Cardiac fibroblast (primary cell): ENCODE data around the gene HHAT.

ENCODE experiments used
- DNase-seq, 2 donors: peaks; one replicate each; pipeline versions ENCODE4 v3.0.0 to v3.0.0-alpha.2; 2010; ENCODE audit warnings: low read depth in 2 of 2
- H3K4me3 ChIP-seq, 2 donors: replicated peaks in 1 of 2; 1 replicate in 1 of 2; 2 replicates in 1 of 2; pipeline ENCODE4 v1.5.1; 2011; ENCODE audit warnings: low read depth in 2 of 2, low read length in 2 of 2, mild to moderate bottlenecking in 2 of 2, moderate library complexity in 1 of 2
- TF ChIP-seq, protein P1 (sequence below): IDR thresholded peaks from one replicate; pipeline ENCODE4 v1.5.1; 2011; ENCODE audit warnings: low read depth, mild to moderate bottlenecking, low read length, inconsistent platforms

HHAT gene

DNA sequence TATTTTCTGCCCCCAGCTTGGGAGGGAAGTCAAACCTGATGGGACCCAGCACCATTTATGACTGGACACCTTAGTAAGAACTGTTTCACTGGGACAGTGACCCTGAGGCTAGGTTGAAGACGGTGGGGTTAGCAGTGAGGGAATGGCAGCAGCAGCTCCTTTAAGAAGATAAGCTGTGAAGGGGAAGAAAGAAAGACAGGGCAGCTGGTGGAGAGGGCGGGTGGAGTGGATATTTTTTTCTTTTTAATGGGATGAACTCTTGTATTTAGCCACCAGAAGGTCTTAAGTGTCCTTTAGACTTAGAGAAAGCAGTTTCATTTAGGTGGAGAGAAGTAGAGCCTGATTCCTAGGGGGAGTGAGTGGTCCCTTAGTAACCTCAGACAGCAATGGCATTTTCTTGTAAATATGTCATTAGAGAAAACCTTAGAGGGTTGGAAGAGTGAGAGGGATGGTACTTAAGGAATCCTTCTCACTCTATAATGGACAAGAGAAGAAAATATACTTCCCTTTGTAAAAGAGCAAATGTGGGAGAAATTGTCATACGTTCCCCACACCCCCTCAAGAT, 187.5 kb downstream of the HHAT start:
- DNase-seq, result no peak
- H3K4me3 ChIP-seq, result no peak overlapping the region
- TF ChIP-seq, protein P1, sequence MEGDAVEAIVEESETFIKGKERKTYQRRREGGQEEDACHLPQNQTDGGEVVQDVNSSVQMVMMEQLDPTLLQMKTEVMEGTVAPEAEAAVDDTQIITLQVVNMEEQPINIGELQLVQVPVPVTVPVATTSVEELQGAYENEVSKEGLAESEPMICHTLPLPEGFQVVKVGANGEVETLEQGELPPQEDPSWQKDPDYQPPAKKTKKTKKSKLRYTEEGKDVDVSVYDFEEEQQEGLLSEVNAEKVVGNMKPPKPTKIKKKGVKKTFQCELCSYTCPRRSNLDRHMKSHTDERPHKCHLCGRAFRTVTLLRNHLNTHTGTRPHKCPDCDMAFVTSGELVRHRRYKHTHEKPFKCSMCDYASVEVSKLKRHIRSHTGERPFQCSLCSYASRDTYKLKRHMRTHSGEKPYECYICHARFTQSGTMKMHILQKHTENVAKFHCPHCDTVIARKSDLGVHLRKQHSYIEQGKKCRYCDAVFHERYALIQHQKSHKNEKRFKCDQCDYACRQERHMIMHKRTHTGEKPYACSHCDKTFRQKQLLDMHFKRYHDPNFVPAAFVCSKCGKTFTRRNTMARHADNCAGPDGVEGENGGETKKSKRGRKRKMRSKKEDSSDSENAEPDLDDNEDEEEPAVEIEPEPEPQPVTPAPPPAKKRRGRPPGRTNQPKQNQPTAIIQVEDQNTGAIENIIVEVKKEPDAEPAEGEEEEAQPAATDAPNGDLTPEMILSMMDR, result no peak

DNA sequence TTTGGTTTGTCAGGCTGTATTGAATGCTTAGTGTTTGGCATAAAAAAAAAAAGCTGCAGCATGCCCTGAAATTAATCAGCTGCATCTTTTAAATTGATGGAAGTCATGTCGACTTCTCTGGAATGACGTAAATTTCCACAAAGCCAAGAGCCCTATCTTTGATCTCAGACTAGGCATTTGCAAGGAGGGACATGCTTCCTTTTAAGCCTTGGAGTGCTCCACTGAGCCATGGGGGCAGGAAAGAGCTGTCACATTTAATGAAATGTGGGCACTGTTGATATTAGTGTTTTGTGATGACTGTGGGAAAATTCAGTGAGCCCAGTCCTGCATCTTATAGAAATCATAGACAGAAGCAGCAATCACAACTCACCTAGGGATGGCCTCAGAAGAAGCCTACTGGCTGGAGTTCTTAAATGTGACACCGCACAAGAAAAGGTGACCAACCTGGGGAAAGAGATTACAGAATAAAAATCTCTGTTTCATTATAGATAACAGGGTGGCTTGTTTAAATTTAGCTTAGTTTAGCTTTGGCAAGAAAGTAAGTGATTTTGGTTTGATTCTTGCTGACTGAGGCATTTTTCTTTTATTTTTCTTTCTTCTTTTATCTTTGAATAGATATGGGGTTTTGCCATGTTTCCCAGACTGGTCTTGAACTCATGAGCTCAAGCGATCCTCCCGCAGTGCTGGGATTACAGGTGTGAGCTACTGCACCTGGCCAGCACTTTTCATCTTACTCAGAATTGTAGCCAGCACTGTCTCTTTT, 188.2 kb downstream of the HHAT start:
- no peak for DNase-seq
- H3K4me3 ChIP-seq, result no peak overlapping the region
- TF ChIP-seq, protein P1, result no peak

DNA sequence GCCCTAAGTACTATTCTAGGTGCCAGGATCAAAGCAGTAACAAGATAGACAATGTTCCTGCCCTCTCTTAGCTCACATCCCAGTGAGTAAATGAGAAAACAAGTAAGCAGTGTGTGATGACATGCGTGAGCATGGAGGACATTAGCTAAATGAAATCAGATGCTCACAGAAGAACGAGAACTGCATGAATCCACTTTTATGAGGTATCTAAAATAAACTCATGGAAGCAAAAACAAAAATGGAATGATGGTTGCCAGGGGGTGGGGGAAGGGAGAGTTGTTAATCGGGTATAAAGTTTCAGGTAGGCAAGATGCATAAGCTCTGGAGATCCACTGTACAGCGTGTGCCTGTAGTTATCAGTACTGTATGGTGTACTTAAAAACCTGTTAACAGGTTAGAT, 195.1 kb downstream of the HHAT start:
- no peak for DNase-seq
- no peak overlapping the region for H3K4me3 ChIP-seq
- TF ChIP-seq, protein P1, result no peak

DNA sequence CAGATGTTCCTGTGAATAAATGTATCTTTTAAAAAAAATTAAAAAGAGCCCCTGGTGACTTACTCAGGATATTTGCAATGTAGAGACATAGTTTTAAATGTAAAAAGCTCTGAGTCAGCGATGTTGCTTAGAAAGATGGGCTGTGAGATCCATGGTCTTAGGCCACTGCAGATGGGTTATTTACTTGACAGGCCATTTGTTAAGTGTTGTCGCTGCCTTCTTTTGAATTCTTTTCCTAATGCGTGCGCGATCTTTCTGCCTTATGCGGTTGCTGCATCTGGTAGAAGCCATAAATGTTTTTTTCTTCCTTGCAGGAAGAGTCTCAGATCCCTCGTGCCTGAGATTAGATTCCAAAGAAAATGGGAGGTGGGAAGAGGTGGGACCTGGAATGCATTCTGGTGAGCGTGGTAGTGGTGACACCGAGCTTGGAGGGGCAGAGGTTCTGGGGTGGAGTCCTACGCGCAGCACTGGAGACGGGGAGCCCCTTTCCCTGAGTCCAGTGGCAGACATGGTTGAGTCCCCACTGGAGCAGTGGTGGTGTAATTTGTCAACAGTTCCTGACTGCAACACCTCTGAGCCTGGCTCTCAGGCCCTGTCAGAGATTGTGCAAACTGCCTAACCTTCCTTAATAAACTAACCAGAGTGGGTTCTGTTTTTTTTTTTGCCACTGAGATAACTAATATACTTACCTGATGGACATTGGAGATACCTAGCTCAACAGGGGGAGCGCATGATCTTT, 197.2 kb downstream of the HHAT start:
- H3K4me3 ChIP-seq, result no peak overlapping the region
- TF ChIP-seq, protein P1, result no peak
- DNase-seq, result no peak

DNA sequence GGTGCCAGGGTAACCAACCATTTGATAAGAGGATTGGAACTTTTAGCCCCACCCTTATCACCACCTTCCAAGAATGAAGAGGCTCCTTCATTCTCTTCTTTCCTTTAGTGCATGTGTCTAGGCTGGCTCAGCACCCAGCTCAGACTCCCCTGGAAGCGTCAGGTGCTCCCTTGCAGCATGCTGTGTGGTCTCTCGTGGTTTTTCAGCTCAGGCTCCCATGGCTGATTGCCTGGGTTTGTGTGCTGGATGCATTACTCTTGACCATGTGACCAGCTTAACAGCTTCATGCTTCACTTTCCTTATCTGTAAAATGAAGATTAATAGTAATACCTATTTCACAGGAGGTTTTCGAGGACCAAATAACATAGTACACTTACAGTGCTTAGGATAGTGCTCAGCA, 198.4 kb downstream of the HHAT start:
- no peak for DNase-seq
- TF ChIP-seq, protein P1, result no peak
- H3K4me3 ChIP-seq, result no peak overlapping the region

DNA sequence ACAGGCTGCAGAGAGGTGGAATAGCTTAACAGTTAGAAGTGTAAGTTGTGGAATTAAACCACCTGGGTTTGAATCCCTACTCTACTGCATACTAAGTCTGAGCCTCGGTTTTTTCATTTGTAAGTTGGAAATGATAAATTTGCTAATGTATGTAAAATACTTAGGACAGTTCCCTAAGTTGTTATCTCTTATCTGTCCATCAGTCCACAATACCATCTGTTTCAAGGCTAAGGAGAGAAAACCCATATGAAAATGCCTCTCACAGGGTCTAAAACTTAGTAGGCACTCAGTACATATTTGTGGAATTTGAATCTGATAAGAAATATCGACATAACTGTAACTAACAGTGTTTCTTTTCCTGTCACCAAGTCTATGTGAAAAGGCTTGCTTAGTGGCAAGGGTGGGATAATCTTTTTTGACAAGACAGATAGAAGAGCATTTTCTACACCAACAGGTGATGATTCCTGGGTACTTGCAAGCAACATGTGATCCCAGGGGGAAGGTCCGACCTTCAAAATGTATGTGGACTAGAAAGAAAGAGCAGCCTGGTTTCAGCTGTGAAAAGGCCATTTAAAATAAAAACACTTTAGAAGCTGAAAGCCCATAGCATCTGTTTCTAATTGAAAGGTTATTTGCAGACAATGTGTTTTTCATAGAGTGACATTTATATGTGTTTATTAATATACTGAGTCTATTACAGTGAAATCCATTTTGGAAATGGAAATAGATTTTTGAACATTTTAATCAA, 202.9 kb downstream of the HHAT start:
- TF ChIP-seq, protein P1, result no peak
- no peak overlapping the region for H3K4me3 ChIP-seq
- DNase-seq, result no peak
